Peyer's patch (tissue), 4 donors: ENCODE data around the gene NEK4. TPM values are rescaled to one million over a fixed set of nuclear protein-coding genes. Genes with fewer than 3 reads are reported as not detected.
A peak's percentile ranks its signal among the peaks of the same experiment; 100 is the strongest.

ENCODE experiments used
- DNase-seq, 3 donors: peaks; one replicate each; pipeline ENCODE4 v3.0.0-alpha.2; 2017 to 2019
- H3K27ac ChIP-seq, 4 donors: fragments of 200-600 bp; sonication (generic); one replicate each; pipeline ENCODE4 v1.5.1; 2016 to 2019
- H3K27me3 ChIP-seq, 2 donors: fragments of 200-600 bp; sonication (generic); one replicate each; pipeline ENCODE4 v1.5.1; 2019
- H3K36me3 ChIP-seq, 3 donors: fragments of 200-600 bp; sonication (generic); one replicate each; pipeline ENCODE4 v1.5.1; 2016 to 2019
- H3K4me1 ChIP-seq, 4 donors: fragments of 200-600 bp; sonication (generic); one replicate each; pipeline ENCODE4 v1.5.1; 2016 to 2019
- H3K4me3 ChIP-seq, 4 donors: fragments of 200-600 bp; sonication (generic); 1 replicate in 3 of 4; 2 replicates in 1 of 4; pipeline ENCODE4 v1.5.1; 2016 to 2019; ENCODE audit warnings: mild to moderate bottlenecking in 1 of 4
- H3K9me3 ChIP-seq, 4 donors: fragments of 200-600 bp; sonication (generic); one replicate each; pipeline ENCODE4 v1.5.1; 2016 to 2019; ENCODE audit warnings: mild to moderate bottlenecking in 1 of 4
- CTCF ChIP-seq, 6 experiments: fragments of 450-650 bp in 4 of 6; fragments of 200-600 bp in 2 of 6; sonication (generic) in 1 of 6; IDR thresholded peaks; one replicate each; pipeline ENCODE4 v1.5.1; 2017 to 2019; ENCODE audit warnings: antibody characterized with exemption in 6 of 6, mild to moderate bottlenecking in 3 of 6, moderate library complexity in 1 of 6
- POLR2A ChIP-seq, 2 donors: fragments of 450-650 bp; IDR thresholded peaks; one replicate each; pipeline ENCODE4 v1.5.1; 2017; ENCODE audit warnings: antibody characterized with exemption in 2 of 2, mild to moderate bottlenecking in 2 of 2, moderate library complexity in 2 of 2
- total RNA-seq, 4 donors: library from RNA; depleted of rRNA; stranded (reverse); fragments of >200 nt; gene quantifications; one replicate each; pipeline ENCODE4 v1.1.0, GENCODE V29; 2016

The NEK4 gene
- total RNA-seq, 4 donors from 2014 or later = 16.5 to 39.6 (median 20.6) TPM

DNA sequence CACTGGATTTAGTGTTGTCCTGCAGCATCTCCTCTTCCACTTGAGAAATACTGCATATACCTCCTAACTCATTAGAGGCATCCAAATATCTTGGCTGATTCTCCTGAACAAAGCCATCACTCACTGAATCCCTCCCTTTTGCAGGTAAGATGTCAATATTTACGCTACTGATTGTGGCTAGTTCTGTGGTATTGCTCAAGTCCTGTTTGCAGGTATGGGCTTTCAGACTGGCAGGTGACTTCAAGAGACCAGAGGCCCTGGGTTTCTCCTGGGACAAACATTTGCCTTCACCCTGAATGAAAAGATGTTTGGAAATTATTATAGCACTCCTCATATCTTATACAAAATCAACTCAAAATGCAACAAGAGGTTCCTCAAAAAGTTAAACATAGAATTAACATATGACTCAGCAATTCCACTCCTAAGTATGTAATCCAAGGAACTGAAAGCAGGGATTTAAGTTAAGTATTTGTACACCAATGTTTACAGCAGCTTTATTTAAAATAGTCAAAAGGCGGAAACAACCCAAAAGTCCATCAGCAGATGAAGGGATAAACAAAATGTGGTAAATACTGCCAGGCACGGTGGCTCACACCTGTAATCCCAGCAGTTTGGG is 18.6 kb downstream of the NEK4 start:
- no peaks in the 10 kb centered on the region for H3K27me3 ChIP-seq
- no peak overlapping the region for H3K27ac ChIP-seq
- no peaks in the 10 kb centered on the region for H3K9me3 ChIP-seq
- peaks cover 0 to 72% (median 0%) of the 10 kb centered on the region in 3 donors for H3K36me3 ChIP-seq
- TF ChIP-seq CTCF (IDR thresholded peaks at IDR 0.05) = no peak
- TF ChIP-seq POLR2A (IDR thresholded peaks at IDR 0.05) = no peak
- DNase-seq = no peak
- H3K4me1 ChIP-seq = no peaks in the 10 kb centered on the region
- H3K4me3 ChIP-seq = no peak overlapping the region

- H3K4me1 ChIP-seq = no peaks in the 10 kb centered on the region
- H3K27me3 ChIP-seq = no peaks in the 10 kb centered on the region
- H3K9me3 ChIP-seq = no peaks in the 10 kb centered on the region
- TF ChIP-seq CTCF (IDR thresholded peaks at IDR 0.05) (no peak), POLR2A (IDR thresholded peaks at IDR 0.05) (no peak)
- DNase-seq = no peak
- no peak overlapping the region for H3K27ac ChIP-seq
- peaks cover 0 to 74% (median 0%) of the 10 kb centered on the region in 3 donors for H3K36me3 ChIP-seq
- H3K4me3 ChIP-seq = no peak overlapping the region
Measured at GRCh38 chr3:52743721-52744120, 27.0 kb downstream of the NEK4 start.

GRCh38 chr3:52743152-52743551 is 27.6 kb downstream of the NEK4 start:
- H3K27ac ChIP-seq = no peak overlapping the region
- no peaks in the 10 kb centered on the region for H3K4me1 ChIP-seq
- TF ChIP-seq POLR2A (IDR thresholded peaks at IDR 0.05) = no peak
- no peak for TF ChIP-seq CTCF (IDR thresholded peaks at IDR 0.05)
- H3K4me3 ChIP-seq = no peak overlapping the region
- no peaks in the 10 kb centered on the region for H3K9me3 ChIP-seq
- H3K27me3 ChIP-seq = no peaks in the 10 kb centered on the region
- H3K36me3 ChIP-seq = peaks cover 0 to 73% (median 0%) of the 10 kb centered on the region in 3 donors
- no peak for DNase-seq

GRCh38 chr3:52742418-52743041 is 28.2 kb downstream of the NEK4 start:
- H3K4me3 ChIP-seq = no peak overlapping the region
- H3K27me3 ChIP-seq = no peaks in the 10 kb centered on the region
- no peaks in the 10 kb centered on the region for H3K9me3 ChIP-seq
- H3K27ac ChIP-seq = no peak overlapping the region
- no peaks in the 10 kb centered on the region for H3K4me1 ChIP-seq
- H3K36me3 ChIP-seq = peaks cover 0 to 76% (median 0%) of the 10 kb centered on the region in 3 donors
- TF ChIP-seq CTCF (IDR thresholded peaks at IDR 0.05) = peak in 5 of 6 experiments; percentile 21 to 76 (median 65)
- TF ChIP-seq POLR2A (IDR thresholded peaks at IDR 0.05) = no peak
- DNase-seq = no peak

GRCh38 chr3:52739730-52740129 is 31.0 kb downstream of the NEK4 start:
- peak overlapping the region in 1 of 4 donors; percentile 19 for H3K27ac ChIP-seq
- peaks cover 0 to 62% (median 0%) of the 10 kb centered on the region in 3 donors for H3K36me3 ChIP-seq

More at GRCh38 chr3:52739730-52740129, 31.0 kb downstream of the NEK4 start:
- Histone ChIP-seq H3K9me3 (no peaks in the 10 kb centered on the region), H3K4me1 (no peaks in the 10 kb centered on the region), H3K4me3 (no peak overlapping the region), H3K27me3 (no peaks in the 10 kb centered on the region)
- no peak for DNase-seq
- no peak for TF ChIP-seq POLR2A (IDR thresholded peaks at IDR 0.05)
- no peak for TF ChIP-seq CTCF (IDR thresholded peaks at IDR 0.05)
